ENCODE measurements around the gene NRP2.

GRCh38 chr2:205656461-205656860 lies 25.8 kb upstream of the NRP2 start:
- TF ChIP-seq CTCF (conservative IDR thresholded peaks at IDR 0.05) = no peak
- TF ChIP-seq EZH2 (IDR thresholded peaks at IDR 0.05; ENCODE audit: low read depth) = no peak

Data from PC-9 (cell line).